HEK293T (cell line): ENCODE data around the gene ZNF8.

Experiments
- CTCF ChIA-PET: fragments of 350-600 bp; formaldehyde crosslinking; extraction: SDS; loops from one replicate; lab custom pipeline; 2021; ENCODE audit warnings: antibody characterized with exemption, inconsistent platforms; lab: Yijun Ruan, JAX
- POLR2A ChIA-PET: fragments of 350-600 bp; formaldehyde crosslinking; extraction: SDS; loops from one replicate; lab custom pipeline; 2020; ENCODE audit warnings: antibody characterized with exemption, inconsistent platforms; lab: Yijun Ruan, JAX
- DNase-seq: peaks from one replicate; pipeline ENCODE4 v3.0.0; 2012; ENCODE audit warnings: mixed read lengths; ENCODE audit errors: extremely low spot score
- ARNT ChIP-seq: fragments of 450-650 bp; IDR thresholded peaks from 2 replicates; pipeline ENCODE4 v1.6.1; 2017; ENCODE audit warnings: mild to moderate bottlenecking
- BHLHE40 ChIP-seq: fragments of 450-650 bp; IDR thresholded peaks from 2 replicates; pipeline ENCODE4 v1.6.1; 2016; ENCODE audit warnings: mild to moderate bottlenecking, moderate library complexity, borderline replicate concordance
- CTBP1 ChIP-seq: fragments of 450-650 bp; IDR thresholded peaks from 2 replicates; pipeline ENCODE4 v1.6.1; 2016; ENCODE audit warnings: borderline replicate concordance
- ELF4 ChIP-seq: fragments of 450-650 bp; IDR thresholded peaks from 2 replicates; pipeline ENCODE4 v1.6.1; 2017; ENCODE audit warnings: antibody characterized with exemption
- FOXA1 ChIP-seq: fragments of 450-650 bp; IDR thresholded peaks from 2 replicates; pipeline ENCODE4 v1.6.1; 2016; ENCODE audit warnings: mild to moderate bottlenecking
- FOXK2 ChIP-seq: fragments of 450-650 bp; IDR thresholded peaks from 2 replicates; pipeline ENCODE4 v1.6.1; 2016; ENCODE audit warnings: mild to moderate bottlenecking
- FOXM1 ChIP-seq: fragments of 450-650 bp; IDR thresholded peaks from 2 replicates; pipeline ENCODE4 v1.6.1; 2017; ENCODE audit warnings: mild to moderate bottlenecking, borderline replicate concordance
- HDGF ChIP-seq: fragments of 450-650 bp; IDR thresholded peaks from 2 replicates; pipeline ENCODE4 v1.6.1; 2017; ENCODE audit warnings: antibody characterized with exemption, borderline replicate concordance
- L3MBTL2 ChIP-seq: fragments of 450-650 bp; conservative IDR thresholded peaks from 2 replicates; pipeline ENCODE4 v1.6.1; 2016; ENCODE audit warnings: mild to moderate bottlenecking
- LEF1 ChIP-seq: fragments of 450-650 bp; IDR thresholded peaks from 2 replicates; pipeline ENCODE4 v1.6.1; 2017; ENCODE audit warnings: mild to moderate bottlenecking, borderline replicate concordance
- NFRKB ChIP-seq: fragments of 450-650 bp; IDR thresholded peaks from 2 replicates; pipeline ENCODE4 v1.6.1; 2016; ENCODE audit warnings: mild to moderate bottlenecking, moderate library complexity
- PKNOX1 ChIP-seq: fragments of 450-650 bp; IDR thresholded peaks from 2 replicates; pipeline ENCODE4 v1.6.1; 2016
- SP1 ChIP-seq: fragments of 450-650 bp; IDR thresholded peaks from 2 replicates; pipeline ENCODE4 v1.6.1; 2017
- SUZ12 ChIP-seq: fragments of 450-650 bp; IDR thresholded peaks from 2 replicates; pipeline ENCODE4 v1.6.1; 2016; ENCODE audit warnings: mild to moderate bottlenecking
- TARDBP ChIP-seq: fragments of 450-650 bp; IDR thresholded peaks from 2 replicates; pipeline ENCODE4 v1.6.1; 2016
- ZNF384 ChIP-seq: fragments of 450-650 bp; IDR thresholded peaks from 2 replicates; pipeline ENCODE4 v1.6.1; 2016

Gene ZNF8

GRCh38 chr19:58279925-58280316 lies 1.2 kb downstream of the ZNF8 start:
- ChIA-PET POLR2A (interaction anchor here (1.0 to 2.0 kb wide), 3 partner anchors 20 to 129 kb away, joined by 3 to 4 read pairs (median 3); partner anchors contain the start of genes ZNF497 and ZNF584), CTCF (no interaction called here)
- no peak for DNase-seq
- TF ChIP-seq CTBP1 (no peak), FOXA1 (no peak), ELF4 (no peak)

- TF ChIP-seq NFRKB (no peak), ARNT (no peak), SUZ12 (no peak), L3MBTL2 (no peak), CTBP1 (no peak), ZNF384 (no peak), HDGF (no peak), PKNOX1 (no peak), BHLHE40 (no peak), SP1 (no peak), LEF1 (no peak), TARDBP (no peak)
- POLR2A ChIA-PET: no interaction called here
- DNase-seq: no peak
- CTCF ChIA-PET: no interaction called here
These were observed 5.4 kb downstream of the ZNF8 start for GRCh38 chr19:58284199-58284598.

- POLR2A ChIA-PET: no interaction called here
- DNase-seq: no peak
- no peak for TF ChIP-seq NFRKB
- no peak for TF ChIP-seq SP1
- no peak for TF ChIP-seq ARNT
- CTCF ChIA-PET: no interaction called here
These were observed 13.2 kb downstream of the ZNF8 start for GRCh38 chr19:58291943-58292342.

GRCh38 chr19:58294743-58295374 lies 16.1 kb downstream of the ZNF8 start:
- no peak for DNase-seq
- ChIA-PET POLR2A (no interaction called here), CTCF (no interaction called here)
- TF ChIP-seq L3MBTL2 (no peak), BHLHE40 (no peak), HDGF (no peak), FOXA1 (no peak), LEF1 (no peak), ZNF384 (no peak), FOXM1 (no peak), SUZ12 (no peak), TARDBP (no peak), CTBP1 (no peak), ARNT (no peak), FOXK2 (no peak), NFRKB (no peak), ELF4 (no peak), PKNOX1 (no peak), SP1 (no peak)

- ChIA-PET POLR2A (no interaction called here), CTCF (no interaction called here)
- DNase-seq: no peak
- TF ChIP-seq ARNT: no peak
These were observed 17.3 kb downstream of the ZNF8 start for GRCh38 chr19:58296104-58296503.

GRCh38 chr19:58300620-58301019 lies 21.9 kb downstream of the ZNF8 start:
- ChIA-PET POLR2A (no interaction called here), CTCF (no interaction called here)
- TF ChIP-seq FOXK2 (no peak), SP1 (no peak), HDGF (no peak), FOXM1 (no peak), FOXA1 (no peak), TARDBP (no peak), ELF4 (no peak), BHLHE40 (no peak), PKNOX1 (no peak), ARNT (no peak), LEF1 (no peak), CTBP1 (no peak), L3MBTL2 (no peak), NFRKB (no peak), SUZ12 (no peak), ZNF384 (no peak)
- DNase-seq: no peak

- ChIA-PET CTCF (interaction anchor here (0.6 kb wide), 1 partner anchor 92 kb away, joined by 3 read pairs; no protein-coding TSS in a partner anchor), POLR2A (interaction anchor here (0.8 to 1.2 kb wide), 2 partner anchors 59 to 75 kb away, joined by 3 to 4 read pairs; partner anchors contain the start of gene ZNF497)
- TF ChIP-seq CTBP1: no peak
- TF ChIP-seq NFRKB: no peak
- TF ChIP-seq FOXA1: no peak
- no peak for TF ChIP-seq ZNF384
- TF ChIP-seq ELF4: no peak
- TF ChIP-seq FOXK2: no peak
- TF ChIP-seq HDGF: no peak
- TF ChIP-seq BHLHE40: no peak
- no peak for TF ChIP-seq SUZ12
- TF ChIP-seq TARDBP: no peak
- no peak for DNase-seq
These were observed 25.5 kb downstream of the ZNF8 start for GRCh38 chr19:58304255-58304654.
